NCI-H1048 (cell line): ENCODE results near the gene TRAF3IP1.
A peak's percentile ranks its signal among the peaks of the same experiment; 100 is the strongest.

Source experiments
- DNase-seq: peaks from one replicate; lab custom pipeline; 2025; lab: John Stamatoyannopoulos, UW

Gene TRAF3IP1

GRCh38 chr2:238287737-238288649 lies 32.3 kb upstream of the TRAF3IP1 start, which contains the start of gene PER2:
Gene PER2, minus strand, starts transcription at chr2:238288610. Its CDS starts 10,674 bp downstream, at chr2:238277936.
- no peak for DNase-seq

DNA sequence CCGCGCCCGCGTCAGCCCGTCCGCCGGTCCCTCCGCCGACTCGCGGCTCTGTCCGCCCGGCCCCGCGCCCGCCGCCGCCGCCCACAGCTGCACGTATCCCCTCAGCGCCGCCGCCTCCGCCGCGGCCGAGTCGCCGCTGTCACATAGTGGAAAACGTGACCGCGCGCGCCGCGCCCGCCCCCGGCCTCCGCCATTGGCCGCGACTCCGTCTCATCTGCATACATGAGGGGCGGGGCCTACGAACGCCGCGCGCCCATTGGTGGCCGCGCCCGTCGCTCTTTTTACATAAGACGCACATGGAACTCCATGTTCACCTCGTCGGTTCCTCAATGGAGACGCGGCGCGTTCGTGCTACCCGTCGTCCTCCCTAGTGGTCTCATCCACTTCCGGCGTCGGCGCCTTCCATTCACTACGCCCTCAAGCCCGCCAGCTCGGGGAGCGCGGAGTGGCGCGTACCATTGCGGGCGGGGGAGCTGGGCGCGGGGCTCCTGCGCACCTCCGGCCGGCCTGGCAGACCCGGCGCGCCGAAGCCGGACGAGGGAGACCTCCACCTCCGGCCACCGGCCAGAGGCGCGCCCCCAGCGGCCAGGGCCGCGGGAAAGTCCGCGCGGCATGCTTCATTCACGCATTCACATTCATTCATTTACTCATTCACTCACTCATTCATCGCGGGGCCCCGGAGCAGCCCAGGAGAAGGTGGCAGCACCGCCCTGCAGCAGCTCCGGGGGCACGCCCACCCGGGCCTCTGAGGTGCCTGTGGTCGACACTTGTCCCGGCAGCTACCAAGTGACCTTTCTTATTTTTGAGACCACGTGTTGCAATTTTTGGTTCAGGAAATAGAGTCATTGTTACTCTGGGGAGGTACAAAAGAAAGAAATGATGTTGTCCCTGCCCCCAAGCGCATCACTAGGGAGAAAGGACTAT lies 31.4 kb upstream of the TRAF3IP1 start:
- DNase-seq, result peak; percentile 97

- no peak for DNase-seq
Observed at GRCh38 chr2:238289574-238289973, 30.7 kb upstream of the TRAF3IP1 start.

GRCh38 chr2:238290091-238290509 lies 30.2 kb upstream of the TRAF3IP1 start:
- DNase-seq, result no peak

- DNase-seq, result no peak
Observed at GRCh38 chr2:238290715-238291549, 29.4 kb upstream of the TRAF3IP1 start.

DNA sequence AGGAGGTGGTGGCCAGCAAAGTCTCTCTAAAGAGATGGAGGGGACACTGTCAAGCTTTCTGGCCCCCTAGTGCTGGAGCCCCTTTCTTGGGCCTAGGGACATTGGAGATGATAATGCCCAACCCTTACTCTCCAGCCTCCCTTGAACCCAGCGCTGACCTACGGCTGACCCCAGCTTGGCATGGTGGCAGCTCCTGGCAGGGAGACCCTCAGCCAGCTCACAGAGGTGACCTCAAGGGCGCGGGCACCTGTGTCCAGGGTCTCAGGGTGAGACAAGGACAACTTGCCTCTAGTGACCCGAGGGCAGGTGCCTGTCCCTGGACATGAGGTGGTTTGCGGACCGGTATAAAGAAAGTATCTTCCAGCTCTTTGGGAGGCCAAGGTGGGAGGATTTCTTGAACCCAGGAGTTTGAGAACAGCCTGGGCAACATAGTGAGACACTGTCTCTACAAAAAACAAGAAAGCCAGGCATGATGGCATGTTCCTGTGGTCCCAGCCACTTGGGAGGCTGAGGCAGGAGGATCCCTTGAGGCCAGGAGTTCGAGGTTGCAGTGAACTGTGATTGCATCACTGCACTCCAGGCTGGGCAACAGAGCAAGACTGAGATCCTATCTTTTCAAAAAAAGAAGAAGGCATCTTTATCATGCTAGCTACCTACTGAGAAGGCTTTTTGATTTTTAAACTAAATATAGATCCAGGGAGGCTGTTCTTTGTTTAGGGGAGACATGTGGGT lies 28.6 kb upstream of the TRAF3IP1 start:
- no peak for DNase-seq

DNA sequence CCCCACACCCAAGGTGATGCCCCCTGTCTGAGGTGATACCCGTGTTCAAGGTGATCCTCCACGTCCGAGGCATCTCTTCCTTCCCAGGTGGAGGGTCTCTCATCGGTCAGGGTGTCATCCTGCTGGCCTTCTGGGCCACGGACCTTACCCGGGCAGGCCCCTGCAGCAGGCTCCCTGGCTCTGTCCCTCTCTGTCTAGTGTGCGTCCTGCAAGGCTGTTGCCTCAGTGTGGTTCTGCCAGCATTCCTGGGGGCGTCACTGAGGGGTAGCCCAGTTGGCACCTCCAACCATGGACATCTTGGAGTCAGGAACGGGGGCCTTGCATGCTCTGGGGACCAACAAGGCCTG lies 26.3 kb upstream of the TRAF3IP1 start:
- DNase-seq, result no peak

- no peak for DNase-seq
Observed at GRCh38 chr2:238294393-238295143, 25.8 kb upstream of the TRAF3IP1 start.

- DNase-seq, result no peak
Observed at GRCh38 chr2:238295144-238296112, 24.9 kb upstream of the TRAF3IP1 start.

DNA sequence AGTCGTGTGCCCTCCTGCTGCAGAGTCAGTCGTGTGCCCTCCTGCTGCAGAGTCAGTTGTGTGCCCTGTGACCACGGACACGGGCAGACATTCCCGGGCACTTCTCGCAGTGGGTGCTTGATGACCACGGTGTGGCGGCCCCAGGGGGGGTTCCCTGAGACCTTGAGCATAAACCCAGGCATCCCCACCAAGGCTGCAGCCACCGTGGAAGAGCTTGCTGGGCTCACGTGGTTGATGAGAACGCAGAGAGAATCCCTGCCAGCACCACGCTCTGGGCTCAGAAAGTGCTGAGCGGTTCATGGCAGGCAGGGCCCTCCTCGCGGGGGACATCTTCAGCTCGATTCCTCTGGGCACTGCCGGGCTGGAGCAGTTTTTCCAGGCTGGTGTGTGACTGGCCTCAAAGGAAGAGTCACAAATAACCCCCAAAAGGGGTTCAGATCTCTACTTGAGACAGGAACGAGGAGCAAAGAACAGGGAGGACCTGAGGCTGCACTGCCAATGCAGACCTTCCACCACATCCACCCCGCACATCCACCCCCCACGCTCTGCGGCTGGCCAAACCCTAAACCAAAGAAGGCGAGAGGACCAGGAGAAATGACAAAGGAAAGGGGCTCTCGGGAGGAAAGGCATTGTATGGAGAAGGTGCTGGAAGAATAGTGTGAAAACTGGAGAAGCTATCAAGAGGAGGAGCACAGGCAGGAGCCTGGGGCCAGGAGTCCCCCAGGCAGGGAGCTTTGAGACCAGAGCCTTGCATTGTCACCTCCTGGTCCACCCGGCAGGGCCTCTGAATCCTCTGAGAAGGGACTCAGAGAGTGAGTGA lies 23.5 kb upstream of the TRAF3IP1 start:
- DNase-seq, result no peak

DNA sequence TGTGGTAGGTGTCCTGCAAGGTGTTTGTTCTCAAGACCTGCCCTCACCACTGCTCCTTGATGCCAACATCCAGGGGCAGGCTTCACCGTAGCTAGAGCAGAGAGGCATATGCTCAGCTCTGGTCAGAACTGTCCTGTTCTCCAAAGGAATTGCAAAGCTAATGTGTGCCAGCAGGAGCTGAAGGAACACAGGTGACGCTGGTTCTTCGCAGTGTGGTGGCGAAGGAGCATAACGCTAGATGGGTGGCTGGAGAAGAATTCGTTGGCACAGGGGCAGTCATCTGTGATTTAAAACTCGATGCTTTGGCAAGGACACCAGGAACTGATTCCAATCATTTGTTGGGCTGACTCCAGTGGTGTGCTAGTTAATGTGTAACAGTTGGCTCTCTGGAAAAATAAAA lies 20.5 kb upstream of the TRAF3IP1 start:
- no peak for DNase-seq

- no peak for DNase-seq
Observed at GRCh38 chr2:238302087-238302486, 18.2 kb upstream of the TRAF3IP1 start.

- no peak for DNase-seq
Observed at GRCh38 chr2:238302751-238303150, 17.6 kb upstream of the TRAF3IP1 start.

GRCh38 chr2:238304116-238304515 lies 16.2 kb upstream of the TRAF3IP1 start:
- DNase-seq, result no peak

DNA sequence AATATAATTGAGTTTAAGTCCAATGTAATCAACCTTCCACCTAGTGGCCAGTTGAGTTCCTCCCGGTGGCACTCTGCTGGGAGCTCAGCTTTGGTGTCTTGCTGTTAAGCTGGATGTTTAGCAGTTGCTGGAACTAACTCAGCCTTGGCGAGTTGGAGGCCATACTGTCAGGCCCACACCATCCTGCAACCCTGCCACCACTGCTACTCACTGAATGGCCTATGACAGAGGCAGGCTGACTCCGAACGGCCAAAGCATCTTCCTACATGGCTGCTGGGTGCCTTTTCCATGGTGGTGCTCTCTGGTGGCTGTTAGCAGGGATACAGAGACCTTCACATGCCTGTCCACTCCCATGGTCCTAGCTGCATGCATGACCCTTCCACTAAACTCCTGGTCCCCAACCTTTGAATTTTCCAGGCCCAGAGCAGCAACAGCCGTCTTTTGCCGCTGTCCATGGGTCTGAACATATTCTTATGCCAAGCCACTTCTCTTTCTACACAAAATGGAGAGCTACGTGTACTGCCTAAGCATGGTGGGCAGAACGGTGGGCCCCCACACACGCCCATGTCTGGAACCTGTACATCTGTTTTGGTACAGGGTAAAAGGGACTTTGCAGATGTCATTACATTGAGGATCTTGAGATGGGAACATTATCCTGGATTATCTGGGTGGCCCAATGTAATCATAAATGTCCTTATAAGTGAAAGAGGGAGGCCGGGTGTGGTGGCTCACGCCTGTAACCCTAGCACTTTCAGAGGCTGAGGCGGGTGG lies 15.0 kb upstream of the TRAF3IP1 start:
- DNase-seq, result no peak

DNA sequence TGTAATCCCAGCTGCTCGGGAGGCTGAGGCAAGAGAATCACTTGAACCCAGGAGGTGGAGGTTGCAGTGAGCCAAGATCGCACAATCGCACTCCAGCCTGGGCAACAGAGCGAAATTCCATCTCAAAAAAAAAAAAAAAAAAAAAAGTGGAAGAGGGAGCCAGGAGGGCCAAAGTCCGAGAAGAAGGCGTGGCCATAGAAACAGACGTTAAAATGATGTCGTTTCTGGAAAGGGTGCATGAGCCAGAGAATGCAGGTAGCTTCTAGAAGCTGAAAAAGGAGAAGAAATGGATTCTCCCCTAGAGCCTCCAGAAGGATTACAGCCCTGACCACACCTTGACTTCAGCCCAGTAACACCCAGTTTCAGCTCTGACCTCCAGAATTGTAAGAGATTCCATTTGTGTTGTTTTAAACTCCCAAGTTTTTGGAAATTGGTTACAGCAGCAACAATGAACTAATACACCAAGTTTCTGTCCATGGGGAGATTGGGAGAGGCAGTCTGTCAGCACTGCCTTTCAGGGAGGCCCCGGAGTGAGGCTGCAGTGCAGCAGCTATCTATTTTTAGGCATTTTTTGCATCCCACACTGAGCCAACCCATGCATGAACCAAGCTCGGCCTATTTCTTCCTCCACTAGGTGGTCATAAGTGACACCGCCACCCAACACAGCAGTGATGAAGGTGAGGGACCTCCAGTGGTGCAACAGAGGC lies 14.2 kb upstream of the TRAF3IP1 start:
- no peak for DNase-seq

DNA sequence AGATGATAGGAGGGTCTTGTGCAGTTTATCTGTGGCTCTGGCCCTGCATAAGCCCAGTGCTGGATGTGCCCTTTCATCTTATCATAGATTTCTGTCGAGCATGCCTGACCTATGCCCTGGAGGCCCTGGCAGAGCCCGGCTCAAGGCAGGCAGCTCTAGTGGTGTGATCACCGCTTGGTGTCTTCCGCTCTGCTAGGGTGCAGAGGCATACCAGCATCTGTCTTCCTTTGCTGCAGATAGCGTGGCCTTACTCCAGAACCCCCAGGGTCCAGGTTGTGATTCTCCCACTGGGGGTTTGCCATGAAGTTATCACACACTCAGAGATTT lies 13.7 kb upstream of the TRAF3IP1 start:
- no peak for DNase-seq
